HL-60 (cell line): ENCODE results near the gene SIGLEC11.

ENCODE experiments used
- DNase-seq, 2 experiments: peaks; one replicate each; pipeline ENCODE4 v3.0.0-alpha.2; 2010 to 2020; ENCODE audit warnings: low read depth in 1 of 2, low spot score in 1 of 2
- H3K27ac ChIP-seq: fragments of 250-450 bp; sonication (Bioruptor Pico); replicated peaks from 2 replicates; pipeline ENCODE4 v1.5.1; 2020; ENCODE audit warnings: mild to moderate bottlenecking, moderate library complexity
- H3K27me3 ChIP-seq: fragments of 250-450 bp; sonication (Bioruptor Pico); 2 replicates; pipeline ENCODE4 v1.5.1; 2021; ENCODE audit warnings: mild to moderate bottlenecking, moderate library complexity; ENCODE audit not compliant: insufficient read depth, poor library complexity, severe bottlenecking
- H3K4me3 ChIP-seq: replicated peaks from 2 replicates; pipeline ENCODE4 v1.5.1; 2011; ENCODE audit warnings: mild to moderate bottlenecking, control low read depth, low read length; ENCODE audit not compliant: insufficient read depth
- GABPA ChIP-seq: IDR thresholded peaks from 2 replicates; pipeline ENCODE4 v1.6.1; 2012; ENCODE audit warnings: low read depth
- POLR2AphosphoS5 ChIP-seq: IDR thresholded peaks from 2 replicates; pipeline ENCODE4 v1.6.1; 2012; ENCODE audit warnings: low read depth
- SPI1 ChIP-seq: IDR thresholded peaks from 2 replicates; pipeline ENCODE4 v1.6.1; 2012; ENCODE audit warnings: low read depth, mild to moderate bottlenecking, borderline replicate concordance
- TF ChIP-seq, protein P1 (sequence below): IDR thresholded peaks from one replicate; pipeline ENCODE4 v1.5.1; 2011; ENCODE audit warnings: low read length, control low read depth, inconsistent platforms; ENCODE audit not compliant: insufficient read depth
- TF ChIP-seq, protein P2 (sequence below): IDR thresholded peaks from 2 replicates; pipeline ENCODE4 v1.6.1; 2012; ENCODE audit warnings: low read depth; ENCODE audit not compliant: insufficient replicate concordance

Gene SIGLEC11

DNA sequence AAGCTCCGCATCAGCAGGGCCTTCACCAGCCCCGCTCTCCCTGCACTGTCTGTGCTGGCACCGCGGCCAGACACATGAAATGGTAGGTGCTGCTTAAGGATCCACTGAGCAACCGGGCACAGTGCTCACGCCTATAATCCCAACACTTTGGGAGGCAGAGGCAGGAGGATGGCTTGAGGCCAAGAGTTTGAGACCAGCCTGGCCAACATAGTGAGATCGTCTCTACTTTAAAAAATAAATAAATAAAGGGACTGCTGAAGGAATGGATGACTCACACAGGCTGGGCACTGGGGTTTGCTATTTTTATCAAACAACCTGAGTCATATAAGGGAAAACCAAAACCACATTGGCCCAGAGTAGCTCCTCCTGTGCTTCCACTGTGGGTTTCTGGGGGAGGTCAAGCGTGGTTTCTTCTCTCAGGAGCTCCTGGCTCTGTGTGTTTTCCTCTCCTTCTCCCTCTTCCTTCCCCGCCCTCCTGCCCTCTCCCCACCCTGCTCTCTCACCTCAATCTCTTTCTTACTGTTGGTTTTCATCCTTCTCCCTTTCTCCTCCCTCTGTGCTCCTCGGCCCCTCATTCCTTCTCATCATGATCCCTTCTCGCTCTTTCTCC lies 42.9 kb upstream of the SIGLEC11 start:
- no peaks in the 10 kb centered on the region for H3K27me3 ChIP-seq
- peak in 1 of 2 experiments; percentile 44 for DNase-seq
- H3K4me3 ChIP-seq, result no peak overlapping the region
- no peak overlapping the region for H3K27ac ChIP-seq
- no peak for TF ChIP-seq POLR2AphosphoS5
- no peak for TF ChIP-seq SPI1
- TF ChIP-seq, protein P1, sequence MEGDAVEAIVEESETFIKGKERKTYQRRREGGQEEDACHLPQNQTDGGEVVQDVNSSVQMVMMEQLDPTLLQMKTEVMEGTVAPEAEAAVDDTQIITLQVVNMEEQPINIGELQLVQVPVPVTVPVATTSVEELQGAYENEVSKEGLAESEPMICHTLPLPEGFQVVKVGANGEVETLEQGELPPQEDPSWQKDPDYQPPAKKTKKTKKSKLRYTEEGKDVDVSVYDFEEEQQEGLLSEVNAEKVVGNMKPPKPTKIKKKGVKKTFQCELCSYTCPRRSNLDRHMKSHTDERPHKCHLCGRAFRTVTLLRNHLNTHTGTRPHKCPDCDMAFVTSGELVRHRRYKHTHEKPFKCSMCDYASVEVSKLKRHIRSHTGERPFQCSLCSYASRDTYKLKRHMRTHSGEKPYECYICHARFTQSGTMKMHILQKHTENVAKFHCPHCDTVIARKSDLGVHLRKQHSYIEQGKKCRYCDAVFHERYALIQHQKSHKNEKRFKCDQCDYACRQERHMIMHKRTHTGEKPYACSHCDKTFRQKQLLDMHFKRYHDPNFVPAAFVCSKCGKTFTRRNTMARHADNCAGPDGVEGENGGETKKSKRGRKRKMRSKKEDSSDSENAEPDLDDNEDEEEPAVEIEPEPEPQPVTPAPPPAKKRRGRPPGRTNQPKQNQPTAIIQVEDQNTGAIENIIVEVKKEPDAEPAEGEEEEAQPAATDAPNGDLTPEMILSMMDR, result no peak
- no peak for TF ChIP-seq GABPA
- TF ChIP-seq, protein P2, sequence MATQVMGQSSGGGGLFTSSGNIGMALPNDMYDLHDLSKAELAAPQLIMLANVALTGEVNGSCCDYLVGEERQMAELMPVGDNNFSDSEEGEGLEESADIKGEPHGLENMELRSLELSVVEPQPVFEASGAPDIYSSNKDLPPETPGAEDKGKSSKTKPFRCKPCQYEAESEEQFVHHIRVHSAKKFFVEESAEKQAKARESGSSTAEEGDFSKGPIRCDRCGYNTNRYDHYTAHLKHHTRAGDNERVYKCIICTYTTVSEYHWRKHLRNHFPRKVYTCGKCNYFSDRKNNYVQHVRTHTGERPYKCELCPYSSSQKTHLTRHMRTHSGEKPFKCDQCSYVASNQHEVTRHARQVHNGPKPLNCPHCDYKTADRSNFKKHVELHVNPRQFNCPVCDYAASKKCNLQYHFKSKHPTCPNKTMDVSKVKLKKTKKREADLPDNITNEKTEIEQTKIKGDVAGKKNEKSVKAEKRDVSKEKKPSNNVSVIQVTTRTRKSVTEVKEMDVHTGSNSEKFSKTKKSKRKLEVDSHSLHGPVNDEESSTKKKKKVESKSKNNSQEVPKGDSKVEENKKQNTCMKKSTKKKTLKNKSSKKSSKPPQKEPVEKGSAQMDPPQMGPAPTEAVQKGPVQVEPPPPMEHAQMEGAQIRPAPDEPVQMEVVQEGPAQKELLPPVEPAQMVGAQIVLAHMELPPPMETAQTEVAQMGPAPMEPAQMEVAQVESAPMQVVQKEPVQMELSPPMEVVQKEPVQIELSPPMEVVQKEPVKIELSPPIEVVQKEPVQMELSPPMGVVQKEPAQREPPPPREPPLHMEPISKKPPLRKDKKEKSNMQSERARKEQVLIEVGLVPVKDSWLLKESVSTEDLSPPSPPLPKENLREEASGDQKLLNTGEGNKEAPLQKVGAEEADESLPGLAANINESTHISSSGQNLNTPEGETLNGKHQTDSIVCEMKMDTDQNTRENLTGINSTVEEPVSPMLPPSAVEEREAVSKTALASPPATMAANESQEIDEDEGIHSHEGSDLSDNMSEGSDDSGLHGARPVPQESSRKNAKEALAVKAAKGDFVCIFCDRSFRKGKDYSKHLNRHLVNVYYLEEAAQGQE, result no peak

DNA sequence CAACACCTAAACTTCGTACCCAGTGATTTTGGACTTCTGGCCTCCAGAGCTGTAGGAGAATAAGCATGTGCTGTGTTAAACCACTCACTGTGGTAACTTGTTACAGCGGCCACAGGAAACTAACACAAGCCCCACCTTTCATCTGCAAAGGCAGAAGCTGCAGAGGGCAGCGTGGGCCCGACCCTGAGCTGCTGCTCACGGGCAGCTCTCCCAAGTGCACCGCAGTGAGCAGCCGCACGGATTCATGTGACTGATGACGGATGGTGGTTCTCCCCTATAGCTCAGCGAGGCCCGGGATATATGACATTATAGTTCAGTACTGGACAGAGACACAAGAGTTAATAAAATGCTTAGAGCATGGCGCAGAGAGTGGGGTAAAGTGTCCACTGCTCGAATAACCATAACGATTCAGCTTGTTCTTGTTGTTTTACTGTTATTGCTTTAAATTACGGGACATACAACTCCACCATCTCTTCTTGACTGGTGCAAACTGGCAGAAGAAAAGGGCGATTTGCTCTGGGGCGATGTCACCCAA lies 42.3 kb upstream of the SIGLEC11 start:
- Histone ChIP-seq H3K4me3 (no peak overlapping the region), H3K27me3 (no peaks in the 10 kb centered on the region), H3K27ac (no peak overlapping the region)
- TF ChIP-seq SPI1, result no peak
- TF ChIP-seq, protein P1, result no peak
- TF ChIP-seq, protein P2, result peak; percentile 77
- no peak for TF ChIP-seq POLR2AphosphoS5
- no peak for DNase-seq

DNA sequence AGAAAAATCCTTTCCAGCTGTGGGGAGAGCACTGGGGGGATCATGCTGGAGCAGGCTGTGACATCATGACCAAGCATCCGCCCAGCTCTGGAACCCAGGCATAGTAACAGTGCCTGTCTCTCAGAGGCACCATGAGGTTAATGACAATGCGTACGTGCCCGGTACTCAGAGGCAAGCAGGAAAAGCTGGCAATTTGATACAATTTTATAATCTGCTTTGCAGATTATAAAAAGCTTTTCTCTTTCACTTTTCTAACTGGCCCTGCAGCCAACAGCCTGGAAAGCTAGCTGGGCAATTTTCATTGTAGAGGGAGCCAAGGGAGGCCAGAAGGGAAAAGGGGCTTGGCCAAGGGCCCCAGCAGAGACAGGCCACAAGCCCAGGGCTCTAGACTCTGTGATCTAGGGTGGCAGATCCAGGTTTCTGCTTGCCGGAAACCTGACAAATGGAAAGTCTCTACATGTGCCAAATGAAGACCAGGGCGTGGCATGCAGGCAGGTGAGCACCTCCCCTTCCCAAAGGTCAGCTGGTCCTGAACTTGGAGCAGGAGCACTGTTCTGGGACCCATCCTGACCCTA lies 41.5 kb upstream of the SIGLEC11 start:
- no peak overlapping the region for H3K27ac ChIP-seq
- DNase-seq, result no peak
- H3K4me3 ChIP-seq, result no peak overlapping the region
- TF ChIP-seq, protein P2, result no peak
- no peak for TF ChIP-seq POLR2AphosphoS5
- no peak for TF ChIP-seq SPI1
- TF ChIP-seq, protein P1, result no peak
- TF ChIP-seq GABPA, result no peak
- no peaks in the 10 kb centered on the region for H3K27me3 ChIP-seq
